CD4-positive, alpha-beta T cell treated with Interleukin-1 beta for 1 hour (primary cell): Measurements from ENCODE around the gene IFT43.

ENCODE experiments used
- DNase-seq, 2 donors: peaks; one replicate each; pipeline ENCODE4 v3.0.0-alpha.2; 2020 to 2022

IFT43 gene

GRCh38 chr14:76019676-76020075 is 34.1 kb downstream of the IFT43 start:
- DNase-seq = no peak

GRCh38 chr14:76022991-76023390 is 37.4 kb downstream of the IFT43 start:
- no peak for DNase-seq

GRCh38 chr14:76023757-76024156 is 38.2 kb downstream of the IFT43 start:
- DNase-seq = no peak

- DNase-seq = no peak
Observed at GRCh38 chr14:76024211-76024907, 38.8 kb downstream of the IFT43 start.

- DNase-seq = no peak
Observed at GRCh38 chr14:76034566-76034965, 49.0 kb downstream of the IFT43 start.

- no peak for DNase-seq
Observed at GRCh38 chr14:76040704-76041103, 55.1 kb downstream of the IFT43 start.

- DNase-seq = no peak
Observed at GRCh38 chr14:76045773-76046172, 60.2 kb downstream of the IFT43 start.

- no peak for DNase-seq
Observed at GRCh38 chr14:76050250-76050649, 64.7 kb downstream of the IFT43 start.

- DNase-seq = peak; percentile 19 to 61
Observed at GRCh38 chr14:76050797-76051392, 65.3 kb downstream of the IFT43 start.

- DNase-seq = no peak
Observed at GRCh38 chr14:76051717-76052465, 66.3 kb downstream of the IFT43 start.

- DNase-seq = no peak
Observed at GRCh38 chr14:76053572-76054355, 68.2 kb downstream of the IFT43 start.

- DNase-seq = no peak
Observed at GRCh38 chr14:76055330-76055729, 69.8 kb downstream of the IFT43 start.

GRCh38 chr14:76056128-76056527 is 70.6 kb downstream of the IFT43 start:
- DNase-seq = no peak

- DNase-seq = no peak
Observed at GRCh38 chr14:76057914-76058313, 72.4 kb downstream of the IFT43 start.

GRCh38 chr14:76063327-76063726 is 77.8 kb downstream of the IFT43 start:
- no peak for DNase-seq

GRCh38 chr14:76065519-76065918 is 80.0 kb downstream of the IFT43 start:
- no peak for DNase-seq

- DNase-seq = no peak
Observed at GRCh38 chr14:76067536-76067935, 82.0 kb downstream of the IFT43 start.

GRCh38 chr14:76073717-76074116 is 88.2 kb downstream of the IFT43 start:
- no peak for DNase-seq

GRCh38 chr14:76077340-76077739 is 91.8 kb downstream of the IFT43 start:
- no peak for DNase-seq

GRCh38 chr14:76078501-76078900 is 92.9 kb downstream of the IFT43 start:
- DNase-seq = no peak

- DNase-seq = no peak
Observed at GRCh38 chr14:76080025-76080424, 94.5 kb downstream of the IFT43 start.

- no peak for DNase-seq
Observed at GRCh38 chr14:76080471-76080870, 94.9 kb downstream of the IFT43 start.

- DNase-seq = no peak
Observed at GRCh38 chr14:76081642-76082041, 96.1 kb downstream of the IFT43 start.
